GM19463 (cell line): Measurements from ENCODE around the gene SUSD3.

Experiments
- ATAC-seq: cut with Tn5 transposase; IDR thresholded peaks from one replicate; pipeline ENCODE4 v1.9.1; 2021; ENCODE audit warnings: mild to moderate bottlenecking, moderate library complexity; ENCODE audit not compliant: unreplicated experiment

Gene SUSD3

GRCh38 chr9:93134015-93134739 is 75.7 kb downstream of the SUSD3 start, which contains the start of gene NINJ1:
Gene NINJ1, minus strand, starts transcription at chr9:93134251. Its CDS starts 34 bp downstream, at chr9:93134217.
- ATAC-seq: peak; percentile 78
